CD14-positive monocyte (primary cell): ENCODE measurements around the gene PFDN2. TPM values are rescaled to one million over a fixed set of nuclear protein-coding genes. Genes with fewer than 3 reads are reported as not detected.
A peak's percentile ranks its signal among the peaks of the same experiment; 100 is the strongest.

ENCODE experiments used
- DNase-seq, 3 donors: peaks; one replicate each; pipeline ENCODE4 v3.0.0-alpha.2; 2011 to 2022
- H2AFZ ChIP-seq: 2 replicates; pipeline ENCODE4 v1.6.0; 2012; ENCODE audit warnings: mild to moderate bottlenecking, low read depth, low read length, inconsistent platforms; ENCODE audit not compliant: insufficient read depth, poor library complexity, severe bottlenecking
- H3K27ac ChIP-seq, 2 donors: 1 replicate in 1 of 2; 2 replicates in 1 of 2; pipeline ENCODE4 v1.5.1; 2012 to 2013; ENCODE audit warnings: low read length in 2 of 2, control low read depth in 1 of 2, inconsistent platforms in 1 of 2, low read depth in 1 of 2, mild to moderate bottlenecking in 1 of 2
- H3K27me3 ChIP-seq, 2 donors: one replicate each; pipeline versions ENCODE4 v1.6.0 to v1.6.1; 2011 to 2013; ENCODE audit warnings: low read length in 2 of 2; ENCODE audit not compliant: control insufficient read depth in 2 of 2, insufficient read depth in 2 of 2
- H3K36me3 ChIP-seq, 2 donors: replicated peaks in 1 of 2; 1 replicate in 1 of 2; 2 replicates in 1 of 2; pipeline versions ENCODE4 v1.5.1 to v1.6.1; 2012 to 2013; ENCODE audit warnings: low read length in 2 of 2, control low read depth in 1 of 2, inconsistent platforms in 1 of 2, mild to moderate bottlenecking in 1 of 2; ENCODE audit not compliant: insufficient read depth in 2 of 2, control insufficient read depth in 1 of 2
- H3K4me1 ChIP-seq, 2 donors: 1 replicate in 1 of 2; 2 replicates in 1 of 2; pipeline versions ENCODE4 v1.5.1 to v1.6.1; 2012 to 2013; ENCODE audit warnings: low read length in 2 of 2, control low read depth in 1 of 2, inconsistent platforms in 1 of 2, mild to moderate bottlenecking in 1 of 2, moderate library complexity in 1 of 2; ENCODE audit not compliant: insufficient read depth in 2 of 2, control insufficient read depth in 1 of 2
- H3K4me2 ChIP-seq: replicated peaks from 2 replicates; pipeline ENCODE3; 2012; ENCODE audit warnings: low read length, moderate library complexity, mild to moderate bottlenecking; ENCODE audit not compliant: poor library complexity, severe bottlenecking; ENCODE audit errors: extremely low read depth
- H3K4me3 ChIP-seq, 3 experiments: fragments of 200-600 bp in 1 of 3; sonication (generic) in 1 of 3; replicated peaks in 1 of 3; 1 replicate in 2 of 3; 2 replicates in 1 of 3; pipeline ENCODE4 v1.5.1; 2011 to 2013; ENCODE audit warnings: low read length in 3 of 3, mild to moderate bottlenecking in 3 of 3, control low read depth in 2 of 3, low read depth in 2 of 3, inconsistent platforms in 1 of 3, moderate library complexity in 1 of 3
- H3K79me2 ChIP-seq: 2 replicates; pipeline ENCODE4 v1.6.0; 2012; ENCODE audit warnings: mild to moderate bottlenecking, control low read depth, inconsistent platforms, low read length, moderate library complexity; ENCODE audit not compliant: insufficient read depth
- H3K9ac ChIP-seq: 2 replicates; pipeline ENCODE4 v1.6.0; 2017; ENCODE audit warnings: low read length, mild to moderate bottlenecking; ENCODE audit not compliant: insufficient read depth, poor library complexity, severe bottlenecking
- H3K9me3 ChIP-seq, 2 donors: replicated peaks in 1 of 2; 1 replicate in 1 of 2; 2 replicates in 1 of 2; pipeline versions ENCODE4 v1.5.1 to v1.6.1; 2012 to 2013; ENCODE audit warnings: low read length in 2 of 2, control low read depth in 1 of 2; ENCODE audit not compliant: control insufficient read depth in 1 of 2, insufficient read depth in 1 of 2
- H4K20me1 ChIP-seq: 2 replicates; pipeline ENCODE4 v1.6.0; 2012; ENCODE audit warnings: mild to moderate bottlenecking, low read length, control low read depth, moderate library complexity; ENCODE audit not compliant: insufficient read depth
- H3K27ac Mint-ChIP-seq, 7 donors: one replicate each; pipeline ENCODE4 v1.8.0; 2020; ENCODE audit warnings: mild to moderate bottlenecking in 7 of 7, mixed read lengths in 7 of 7, moderate library complexity in 6 of 7, inconsistent platforms in 2 of 7
- H3K27me3 Mint-ChIP-seq, 3 donors: one replicate each; pipeline ENCODE4 v1.8.0; 2021 to 2022; ENCODE audit warnings: low read depth in 3 of 3, mild to moderate bottlenecking in 3 of 3, mixed read lengths in 3 of 3, moderate library complexity in 3 of 3, inconsistent platforms in 1 of 3
- H3K36me3 Mint-ChIP-seq, 2 donors: one replicate each; pipeline ENCODE4 v1.8.0; 2020; ENCODE audit warnings: mixed read lengths in 2 of 2, inconsistent platforms in 1 of 2, mild to moderate bottlenecking in 1 of 2
- H3K4me1 Mint-ChIP-seq: one replicate; pipeline ENCODE4 v1.8.0; 2020; ENCODE audit warnings: mild to moderate bottlenecking, mixed read lengths
- H3K4me3 Mint-ChIP-seq, 2 donors: one replicate each; pipeline ENCODE4 v1.8.0; 2020; ENCODE audit warnings: mild to moderate bottlenecking in 2 of 2, mixed read lengths in 2 of 2, moderate library complexity in 1 of 2
- H3K9me3 Mint-ChIP-seq, 7 donors: one replicate each; pipeline ENCODE4 v1.8.0; 2020 to 2022; ENCODE audit warnings: mixed read lengths in 7 of 7, mild to moderate bottlenecking in 6 of 7, moderate library complexity in 6 of 7, inconsistent platforms in 2 of 7
- CTCF ChIP-seq: fragments of 200-600 bp; IDR thresholded peaks from one replicate; pipeline ENCODE4 v1.8.0; 2022; ENCODE audit warnings: antibody characterized with exemption, mild to moderate bottlenecking
- WGBS: methylation state at CpG from one replicate; pipeline ENCODE4 v1.1.5; 2013; ENCODE audit warnings: missing lambda C conversion rate; ENCODE audit not compliant: insufficient coverage; 5-methylcytosine and 5-hydroxymethylcytosine counted together
- intact Hi-C, 2 donors: fragments of 100-400 bp; cut with micrococcal nuclease; formaldehyde crosslinking; loops; one replicate each; pipeline versions ENCODE4 v1.15.0 to v1.15.1; 2023
- polyA minus RNA-seq: library from RNA; depleted of rRNA, polyadenylated mRNA; stranded (reverse); fragments of >200 nt; gene quantifications from 2 replicates; pipeline ENCODE4 v1.2.3, GENCODE V29; 2012
- polyA plus RNA-seq, 3 donors: library from polyadenylated mRNA; depleted of rRNA in 1 of 3; unstranded in 2 of 3; stranded (reverse) in 1 of 3; fragments of 300-500 nt in 2 of 3; fragments of >200 nt in 1 of 3; fragmentation: Illumina TruSeq in 2 of 3; gene quantifications; 1 replicate in 2 of 3; 2 replicates in 1 of 3; pipeline ENCODE4 v1.2.3, GENCODE V29; 2012 to 2021
- total RNA-seq, 12 experiments: library from RNA in 1 of 12; stranded (reverse) in 1 of 12; fragments of 120-200 nt in 1 of 12; gene quantifications; one replicate each; pipeline ENCODE4 v1.2.4 and lab custom pipeline; 2013 to 2026; ENCODE audit warnings: mixed read lengths in 6 of 12, inconsistent platforms in 1 of 12

PFDN2 gene
- 32.1 TPM for total RNA-seq (2013)
- polyA plus RNA-seq (10 to 100 TPM; 59.1 to 80.7 (median 65.6) TPM), polyA minus RNA-seq (3.0 and 14.4 TPM in 2 replicates), total RNA-seq (lab: John Stamatoyannopoulos, UW) (3.1 to 11.8 (median 8.6) reads per million in 11 experiments)

GRCh38 chr1:161117759-161118581 lies at the start of gene PFDN2, which contains the start of gene NIT1:
PFDN2 (minus strand) TSS chr1:161118037; CDS start chr1:161118026, 11 bp downstream.
NIT1 (plus strand) TSS chr1:161118105; CDS start chr1:161118177, 72 bp downstream.
- Histone ChIP-seq H3K27ac (peak within 1 kb of the TSS; percentile 89 to 99), H2AFZ (peak within 1 kb of the TSS; percentile 95), H3K4me2 (peak within 1 kb of the TSS; percentile 97), H4K20me1 (peaks cover 40% of the 10 kb centered on the region), H3K9ac (peak within 1 kb of the TSS; percentile 96), H3K4me1 (peaks cover 72 to 92% of the 10 kb centered on the region in 2 donors), H3K36me3 (peaks cover 18 to 27% of the 10 kb centered on the region in 2 donors), H3K9me3 (no peaks in the 10 kb centered on the region), H3K4me3 (peak within 1 kb of the TSS; percentile 71 to 100 (median 86)), H3K79me2 (peaks cover 79% of the 10 kb centered on the region), H3K27me3 (no peaks in the 10 kb centered on the region)
- Mint-ChIP-seq H3K27ac (peak within 1 kb of the TSS; percentile 89 to 98 (median 94)), H3K27me3 (no peaks in the 10 kb centered on the region), H3K36me3 (peaks cover 23 to 40% of the 10 kb centered on the region in 2 donors), H3K9me3 (peaks cover 0 to under 1% (median 0%) of the 10 kb centered on the region in 7 donors), H3K4me3 (peak within 1 kb of the TSS; percentile 90 to 95), H3K4me1 (peaks cover 90% of the 10 kb centered on the region)
- DNase-seq = peak; percentile 77 to 80 (median 78)
- intact Hi-C loops = loop anchor here in 1 of 2 donors (2.0 to 5.0 kb wide), 3 partner anchors 15 to 51 kb away; partner anchors contain the start of genes ARHGAP30, DEDD and UFC1
- under 1% methylated on average over 52 of the region's 58 CpGs for WGBS
- no peak for TF ChIP-seq CTCF
